Caki2 (cell line): ENCODE measurements around the gene ZKSCAN3. TPM values are rescaled to one million over a fixed set of nuclear protein-coding genes. Genes with fewer than 3 reads are reported as not detected.
"Not testable (repeated sequence)": the region's sequence is repeated elsewhere in the genome, so short reads cannot be mapped to it uniquely, and the experiment has no call there.

ENCODE experiments used
- DNase-seq: peaks from one replicate; pipeline ENCODE4 v3.0.0-alpha.2; 2015; ENCODE audit warnings: low read depth
- in situ Hi-C: cut with HindIII; loops from 2 replicates; pipeline ENCODE4 v1.10.0; 2016; ENCODE audit warnings: low sequenced_read_pairs, low pct_unique_long_range_greater_than_20kb, mixed read lengths
- total RNA-seq: library from RNA; depleted of rRNA; stranded (reverse); fragments of >200 nt; shearing (Covaris generic); gene quantifications from 2 replicates; pipeline ENCODE4 v1.2.3, GENCODE V29; 2014; ENCODE audit warnings: low replicate concordance

The ZKSCAN3 gene
- total RNA-seq, 1 experiment from 2014 or later: 5.9 TPM

DNA sequence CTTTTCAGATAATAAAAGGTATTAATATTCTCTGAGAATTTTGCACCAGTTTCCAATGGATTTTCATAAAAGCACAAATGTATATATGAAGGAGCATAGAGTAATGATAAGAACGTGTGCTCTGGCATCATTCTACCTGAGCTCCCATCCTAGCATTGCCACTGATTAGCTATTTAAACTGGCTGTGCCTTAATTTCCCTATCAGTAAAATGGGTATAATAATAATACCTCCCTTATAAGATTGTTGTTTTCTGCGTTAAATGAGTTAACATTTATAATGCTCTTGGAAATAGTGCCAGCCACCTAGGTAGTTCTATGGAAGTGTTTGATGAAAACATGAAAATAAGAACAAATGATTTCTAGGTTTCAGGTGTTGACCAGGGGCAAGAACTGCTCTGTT lies 11.2 kb downstream of the ZKSCAN3 start:
- in situ Hi-C loops: no loop called here
- DNase-seq: no peak

DNA sequence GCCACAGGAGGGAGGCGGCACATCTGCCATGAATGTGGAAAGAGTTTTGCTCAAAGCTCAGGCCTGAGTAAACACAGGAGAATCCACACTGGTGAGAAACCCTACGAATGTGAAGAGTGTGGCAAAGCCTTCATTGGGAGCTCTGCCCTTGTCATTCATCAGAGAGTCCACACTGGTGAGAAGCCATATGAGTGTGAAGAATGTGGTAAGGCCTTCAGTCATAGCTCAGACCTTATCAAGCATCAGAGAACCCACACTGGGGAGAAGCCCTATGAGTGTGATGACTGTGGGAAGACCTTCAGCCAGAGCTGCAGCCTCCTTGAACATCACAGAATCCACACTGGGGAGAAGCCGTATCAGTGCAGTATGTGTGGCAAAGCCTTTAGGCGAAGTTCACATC lies 15.8 kb downstream of the ZKSCAN3 start:
- in situ Hi-C loops, DNase-seq: not testable (repeated sequence)

DNA sequence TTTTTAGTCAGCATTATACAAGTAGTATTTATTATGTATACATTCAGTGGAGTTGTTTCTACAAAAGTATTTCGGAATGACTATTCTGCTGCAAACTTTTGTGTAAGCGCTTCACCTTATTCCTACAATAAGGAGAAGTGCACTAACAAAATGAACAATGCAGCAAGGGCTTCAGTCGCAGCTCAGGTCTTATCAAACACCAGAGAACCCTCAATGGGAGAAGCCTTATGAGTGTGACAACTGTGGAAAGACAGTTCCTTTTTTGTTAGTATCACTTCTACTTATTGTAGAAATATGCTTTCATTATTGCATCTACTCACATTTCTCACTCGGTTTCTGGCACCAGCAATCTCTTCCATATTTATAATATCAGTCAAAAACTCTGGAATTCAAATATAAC lies 18.8 kb downstream of the ZKSCAN3 start:
- DNase-seq: no peak
- in situ Hi-C loops: no loop called here

DNA sequence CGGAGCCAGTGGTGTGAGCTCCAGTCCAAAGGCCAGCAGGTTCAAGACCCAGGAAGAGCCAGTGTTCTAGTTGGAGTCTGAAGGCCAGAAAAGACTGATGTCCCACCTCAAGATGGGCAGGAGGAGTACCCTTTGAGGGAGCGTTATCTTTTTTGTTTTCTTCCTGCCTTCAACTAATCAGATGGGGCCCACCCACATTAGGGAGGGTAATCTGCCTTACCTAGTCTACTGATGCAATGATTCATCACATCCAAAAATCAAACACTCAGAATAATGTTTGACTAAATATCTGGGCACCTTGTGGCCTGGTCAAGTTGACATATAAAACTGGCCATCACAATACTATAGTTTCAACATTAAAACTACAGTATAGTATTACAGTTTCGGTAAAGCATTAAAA lies 19.7 kb downstream of the ZKSCAN3 start:
- in situ Hi-C loops: no loop called here
- no peak for DNase-seq

DNA sequence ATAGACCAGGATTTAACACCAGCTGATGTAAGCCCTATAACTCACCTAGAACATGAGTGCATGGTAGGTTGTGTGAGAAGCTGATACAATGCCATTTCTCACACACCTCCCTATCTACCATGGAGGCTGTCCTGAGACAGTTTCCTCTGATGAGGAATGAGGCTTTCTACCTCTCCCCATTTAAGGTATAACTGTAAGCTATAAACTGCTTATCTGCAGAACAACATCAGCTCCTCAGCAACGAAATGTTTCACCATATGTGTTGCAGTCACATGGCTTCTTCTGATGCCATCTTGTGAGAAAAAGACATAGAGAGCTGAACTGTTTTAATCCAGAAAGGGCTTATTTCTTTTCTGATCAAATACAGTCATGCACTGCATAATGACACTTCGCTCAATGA lies 20.7 kb downstream of the ZKSCAN3 start:
- in situ Hi-C loops: no loop called here
- no peak for DNase-seq

DNA sequence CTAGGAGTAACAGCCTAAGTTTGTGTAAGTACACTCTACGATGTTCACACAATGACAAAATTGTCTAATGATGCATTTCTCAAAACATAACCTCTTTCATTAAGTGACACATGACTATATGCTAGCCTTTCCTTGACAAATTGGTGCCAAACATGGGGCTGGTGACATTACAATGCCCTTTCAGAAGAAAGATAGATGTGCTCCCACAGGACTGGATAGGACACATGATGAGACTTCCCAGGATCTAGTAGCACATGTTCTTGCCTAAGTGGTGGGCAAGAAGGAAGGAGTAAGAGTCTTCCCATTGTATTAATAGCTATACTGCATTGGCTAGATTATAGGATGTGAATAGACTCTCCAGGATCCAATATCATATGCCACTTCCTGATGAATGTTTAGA lies 21.5 kb downstream of the ZKSCAN3 start:
- in situ Hi-C loops: no loop called here
- no peak for DNase-seq

DNA sequence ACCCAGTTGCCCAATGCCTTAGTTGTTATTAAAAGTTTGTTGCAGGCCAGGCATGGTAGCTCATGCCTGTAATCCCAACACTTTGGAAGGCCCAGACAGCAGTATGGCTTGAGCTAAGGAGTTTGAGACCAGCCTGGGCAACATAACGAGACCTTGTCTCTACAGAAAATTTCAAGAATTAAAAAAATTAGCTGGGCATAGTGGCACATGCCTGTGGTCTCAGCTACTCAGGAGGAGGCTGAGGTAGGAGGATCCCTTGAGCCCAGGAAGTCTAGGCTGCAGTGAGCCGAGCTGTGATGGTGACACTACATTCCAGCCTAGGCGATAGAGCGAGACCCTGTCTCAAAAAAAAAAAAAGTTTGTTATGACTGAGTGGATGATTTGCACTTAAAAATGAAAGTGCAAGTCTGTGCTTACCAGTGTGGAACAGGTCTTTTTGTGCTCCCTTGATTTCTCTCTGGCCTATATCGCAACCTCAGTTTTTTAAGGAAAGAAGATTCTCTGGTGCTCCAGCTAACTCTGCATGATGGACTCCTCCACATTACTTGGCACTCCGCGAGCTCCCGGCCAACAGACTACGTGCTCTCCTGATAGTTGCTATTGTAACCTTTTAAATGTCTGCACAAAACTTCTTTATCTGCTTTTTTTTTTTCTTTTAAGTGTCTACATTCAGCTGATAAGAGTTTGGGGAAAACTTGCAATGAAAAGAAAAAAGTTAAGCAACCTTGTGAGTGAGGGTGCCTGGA lies 22.1 kb downstream of the ZKSCAN3 start:
- in situ Hi-C loops: no loop called here

DNA sequence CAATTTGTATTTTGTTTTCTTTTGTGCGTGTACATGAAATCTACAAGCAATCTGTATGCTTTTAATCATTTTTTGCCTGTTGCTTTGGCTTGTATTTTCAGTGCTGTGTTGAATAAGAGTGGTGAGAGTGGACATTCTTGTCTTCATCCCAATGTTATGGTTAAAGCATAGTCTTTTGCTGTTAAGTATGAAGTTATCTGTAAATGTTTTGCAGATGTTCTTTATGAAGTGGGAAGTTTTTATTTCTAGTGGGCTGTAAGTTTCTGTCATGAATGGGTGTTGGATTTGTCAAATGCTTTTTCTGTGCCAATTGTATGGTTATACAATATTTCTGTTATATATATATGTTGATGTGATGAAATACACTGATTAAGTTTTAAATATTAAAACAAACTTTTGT lies 24.2 kb downstream of the ZKSCAN3 start:
- DNase-seq: no peak
- in situ Hi-C loops: no loop called here

More for the DNA sequence above, 22.1 kb downstream of the ZKSCAN3 start:
- DNase-seq: peak; percentile 73

DNA sequence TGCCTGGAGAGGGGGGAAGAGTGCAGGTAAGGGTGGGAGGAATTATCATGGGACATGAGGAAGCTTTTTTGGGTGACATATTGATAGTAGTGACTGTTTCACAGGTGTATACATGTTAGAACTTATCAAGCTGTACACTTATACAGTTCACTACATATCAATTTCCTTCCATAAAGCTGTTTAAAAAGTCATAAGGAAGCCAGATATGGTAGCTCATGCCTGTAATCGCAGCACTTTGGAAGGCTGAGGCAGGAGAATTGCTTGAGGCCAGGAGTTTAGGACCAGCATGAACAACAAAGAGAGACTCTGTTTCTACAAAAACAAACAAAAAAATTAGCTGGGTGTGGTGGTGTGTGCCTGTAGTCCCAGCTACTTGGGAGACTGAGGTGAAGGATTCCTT lies 28.1 kb downstream of the ZKSCAN3 start:
- DNase-seq: no peak
- in situ Hi-C loops: no loop called here

DNA sequence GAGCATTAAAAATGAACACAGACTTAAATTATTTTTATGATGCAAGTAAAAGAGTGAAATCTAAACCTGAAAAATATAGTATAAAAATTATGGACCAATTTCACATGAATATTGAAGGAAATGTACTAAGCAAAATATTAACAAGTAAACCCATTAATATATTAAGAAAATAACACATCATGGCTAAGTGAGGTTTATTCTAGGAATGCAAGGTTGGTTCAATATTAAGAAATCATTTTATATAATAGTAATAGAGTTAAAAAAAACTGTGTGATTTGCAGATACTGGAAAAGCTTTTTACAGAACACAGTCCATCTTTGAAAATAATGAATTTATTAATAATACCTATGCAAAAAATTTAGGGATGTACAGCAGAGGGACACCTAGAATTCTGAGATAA lies 28.9 kb downstream of the ZKSCAN3 start:
- in situ Hi-C loops: no loop called here
- DNase-seq: no peak

DNA sequence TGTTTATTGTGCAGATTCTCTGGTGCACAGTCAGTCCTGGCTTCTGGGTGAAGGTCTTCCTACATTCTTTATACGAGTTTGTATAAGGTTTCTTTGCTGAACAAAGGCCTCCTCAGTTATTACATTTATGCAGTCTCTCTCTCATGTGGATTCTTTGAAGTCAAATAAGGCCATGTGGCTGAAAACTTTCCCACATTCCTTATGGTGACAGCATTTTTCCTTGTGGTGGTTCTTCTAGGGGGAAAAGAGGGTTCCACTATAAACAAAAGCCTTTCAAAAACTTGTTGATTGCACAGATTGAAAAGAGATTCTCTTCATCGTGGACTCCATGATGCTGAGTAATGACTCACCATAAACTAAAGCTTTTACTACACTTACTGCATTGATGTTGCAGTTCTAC lies 30.6 kb downstream of the ZKSCAN3 start:
- in situ Hi-C loops: no loop called here
- no peak for DNase-seq

DNA sequence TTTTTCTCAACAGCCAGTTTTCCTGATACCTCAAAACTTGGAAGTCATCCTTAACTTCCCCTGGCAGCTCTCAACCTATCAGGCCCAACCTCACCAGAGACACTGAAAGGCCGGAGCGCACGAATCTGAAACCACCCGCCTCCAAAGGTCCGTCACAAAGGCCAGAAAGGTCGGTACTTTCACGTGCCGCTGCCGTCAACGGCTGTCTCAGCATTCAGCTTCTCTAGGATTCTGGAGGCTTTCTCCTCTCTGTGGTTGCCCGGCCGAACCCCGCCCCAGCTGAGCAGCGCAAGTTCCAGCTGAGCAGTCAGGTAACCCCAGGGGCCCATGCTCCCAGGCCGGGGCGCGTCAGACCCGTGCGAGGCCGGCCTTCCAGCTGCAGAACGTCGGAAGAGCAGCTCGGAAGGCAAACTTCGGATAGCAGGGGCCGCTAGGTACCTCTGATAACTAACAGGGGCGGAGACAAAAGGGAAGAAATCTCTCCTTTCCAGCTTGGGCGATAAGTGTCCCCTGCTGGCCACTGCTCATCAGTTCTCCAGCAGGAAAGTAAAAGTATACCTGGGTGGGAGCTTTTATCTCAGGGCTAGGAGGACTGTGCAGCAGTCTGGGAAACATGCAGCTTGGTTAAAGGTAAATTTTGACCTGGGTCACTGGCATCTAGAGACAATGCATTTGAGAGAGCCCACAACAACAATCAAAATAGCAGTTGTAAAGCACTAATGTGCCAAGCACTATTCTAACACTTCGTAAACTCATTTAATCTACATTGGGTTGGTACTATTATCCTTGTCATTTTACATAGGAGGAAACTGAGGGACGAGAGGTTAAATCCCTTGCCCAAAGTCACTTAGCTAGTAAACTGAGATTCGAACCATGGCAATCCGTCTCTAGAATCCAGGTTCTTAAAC lies 33.7 kb downstream of the ZKSCAN3 start:
- in situ Hi-C loops: no loop called here
- DNase-seq: peak; percentile 89

DNA sequence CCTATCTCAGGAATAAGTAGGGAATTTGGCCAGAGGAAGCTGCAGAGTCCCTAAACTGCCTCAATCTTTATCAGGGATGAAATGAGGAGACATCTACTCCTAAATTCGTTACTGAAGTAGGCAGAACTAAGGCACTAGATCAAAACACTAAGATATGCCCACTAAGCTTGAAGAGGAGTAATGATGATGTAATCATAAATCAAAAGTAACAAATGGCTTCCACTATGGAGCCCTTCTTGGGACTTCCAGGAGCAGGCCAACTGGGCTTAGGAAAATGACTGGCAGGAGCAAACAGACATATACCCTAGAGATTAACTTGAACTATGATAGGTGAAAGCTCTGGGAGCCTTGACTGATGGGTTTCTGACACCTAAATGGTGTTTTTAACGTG lies 34.4 kb downstream of the ZKSCAN3 start:
- DNase-seq: no peak
- in situ Hi-C loops: no loop called here

DNA sequence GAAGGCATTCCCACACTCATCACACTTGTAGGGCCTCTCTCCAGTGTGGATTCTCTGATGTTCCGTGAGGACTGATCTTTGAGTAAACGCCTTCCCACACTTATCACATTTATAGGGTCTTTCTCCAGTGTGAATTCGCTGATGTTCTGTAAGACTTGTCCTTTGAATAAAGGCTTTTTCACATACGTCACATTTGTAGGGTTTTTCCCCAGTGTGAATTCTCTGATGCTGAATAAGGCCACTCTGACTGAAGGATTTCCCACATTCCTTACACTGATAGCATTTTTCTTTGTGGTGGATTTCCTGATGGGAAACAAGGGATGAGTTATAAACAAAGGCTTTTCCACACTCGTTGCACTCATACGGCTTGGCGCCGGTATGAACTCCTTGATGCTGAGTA lies 40.9 kb downstream of the ZKSCAN3 start:
- in situ Hi-C loops: no loop called here
- no peak for DNase-seq

DNA sequence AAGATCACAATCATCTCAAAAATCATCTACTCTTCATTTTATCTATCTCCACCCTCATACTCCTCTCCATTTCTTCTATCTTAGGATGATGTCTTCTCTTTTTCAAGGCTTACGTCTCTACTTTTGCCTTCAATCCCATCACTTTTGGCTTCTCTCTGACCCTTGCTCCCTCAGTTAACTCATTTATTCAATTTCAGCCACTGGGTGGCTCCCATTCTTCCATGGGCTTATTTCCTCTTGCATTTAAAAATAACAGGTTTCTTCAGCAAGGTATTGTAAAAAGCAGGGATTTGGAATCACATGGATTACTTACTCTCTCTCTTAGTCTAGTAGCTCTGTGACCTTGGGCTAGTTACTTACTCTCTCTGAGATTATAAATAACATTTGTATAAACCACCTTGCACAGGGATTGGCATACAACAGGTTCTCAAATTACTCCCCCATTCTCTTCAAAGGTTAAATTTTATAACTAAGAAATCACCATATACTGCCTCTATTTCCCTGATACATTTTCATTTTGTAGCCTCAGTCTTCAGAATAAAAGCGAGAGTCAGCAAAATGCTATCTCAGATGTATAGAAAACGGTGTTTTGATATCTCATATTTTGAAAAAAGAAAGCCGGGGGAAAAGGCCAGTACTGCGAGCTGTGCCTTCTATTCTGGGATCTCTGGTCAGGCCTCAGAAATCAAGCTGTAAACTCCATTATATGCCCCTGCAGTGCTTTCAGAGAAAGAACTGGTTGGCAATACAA lies 44.3 kb downstream of the ZKSCAN3 start:
- in situ Hi-C loops: no loop called here
- no peak for DNase-seq

DNA sequence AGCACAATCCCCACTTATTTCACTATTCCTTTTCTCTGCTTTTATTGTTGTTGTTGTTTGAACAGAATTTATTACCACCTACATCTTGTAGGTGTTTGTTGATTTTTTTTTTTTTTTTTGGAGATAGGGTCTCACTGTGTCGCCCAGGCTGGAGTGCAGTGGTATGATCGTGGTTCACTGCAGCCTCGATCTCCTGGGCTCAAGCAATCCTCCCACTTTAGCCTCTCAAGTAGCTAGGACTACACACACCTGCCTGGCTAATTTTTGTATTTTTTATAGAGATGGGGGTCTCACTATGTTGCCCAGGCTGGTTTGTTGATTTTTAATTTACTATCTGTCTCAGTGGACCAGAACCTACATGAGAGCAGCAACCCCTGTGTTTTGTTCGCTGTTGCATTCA lies 46.2 kb downstream of the ZKSCAN3 start:
- no peak for DNase-seq
- in situ Hi-C loops: no loop called here

DNA sequence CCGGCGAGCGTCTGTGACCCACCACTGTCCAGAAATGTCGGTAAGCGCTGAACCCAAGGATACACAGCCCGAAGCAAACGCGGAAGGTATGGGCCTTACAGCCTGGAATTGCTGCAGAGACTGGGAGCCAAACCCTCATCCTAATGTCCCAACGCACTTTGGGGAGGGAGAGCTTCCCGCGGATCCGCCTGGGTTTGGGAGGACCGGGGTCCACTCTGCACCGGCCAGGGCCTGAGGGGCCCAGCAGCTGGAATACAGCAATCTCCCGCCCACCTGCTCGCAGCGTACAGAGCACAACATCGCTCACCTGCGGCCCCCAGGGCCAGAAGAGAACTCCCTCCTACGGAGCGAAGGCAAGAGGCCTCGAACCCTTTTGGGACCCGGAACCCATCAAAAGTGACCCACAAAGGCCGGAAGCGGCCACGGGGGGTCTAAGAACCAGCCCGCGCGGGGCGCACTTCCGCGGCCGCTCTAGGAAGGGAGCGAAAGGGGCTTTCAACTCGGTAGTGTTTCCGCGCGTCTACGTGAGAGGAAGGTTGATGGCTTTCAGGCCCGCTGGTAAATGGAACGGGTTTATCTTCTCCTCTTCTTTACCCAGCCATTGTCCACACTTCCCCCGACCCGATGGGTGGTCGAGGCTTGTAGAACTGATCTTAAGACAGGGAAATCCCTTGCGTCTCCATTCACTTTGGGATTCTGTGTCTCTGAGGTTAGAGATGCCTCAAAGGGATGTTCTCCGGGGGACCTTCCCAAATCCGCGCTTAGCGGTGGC lies 49.8 kb downstream of the ZKSCAN3 start, which contains the start of gene ZSCAN12:
TSS of gene ZSCAN12 (minus strand) at position 398 of the 772 bp plus-strand sequence. CDS start 1,342 bp downstream, outside the sequence.
- DNase-seq: peak; percentile 86
- in situ Hi-C loops: no loop called here

DNA sequence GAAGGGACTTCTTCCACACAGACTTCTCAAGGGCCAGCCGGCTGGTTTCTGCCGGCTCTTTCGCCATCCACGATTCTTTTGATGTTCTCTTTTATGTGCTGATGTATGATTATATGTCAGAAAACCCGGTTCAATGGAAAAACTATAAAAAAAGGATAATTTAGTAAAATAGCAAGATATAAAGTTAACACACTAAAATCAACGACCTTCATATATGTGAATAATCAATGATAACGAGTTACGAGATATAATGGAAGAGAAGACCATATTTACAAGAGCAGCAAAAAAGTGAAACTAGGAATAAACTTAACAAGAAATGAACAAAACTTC lies 50.3 kb downstream of the ZKSCAN3 start:
- DNase-seq: no peak
- in situ Hi-C loops: no loop called here
